GM12875 (cell line): ENCODE measurements around the gene SAMD4A.

Source experiments
- H3K4me3 ChIP-seq: one replicate; pipeline ENCODE4 v1.5.1; 2011; ENCODE audit warnings: low read depth, low read length, control low read depth
- CTCF ChIP-seq: IDR thresholded peaks from 2 replicates; pipeline ENCODE4 v1.5.1; 2011; ENCODE audit warnings: low read depth, mild to moderate bottlenecking, control low read depth, inconsistent platforms, low read length, moderate library complexity, borderline replicate concordance; ENCODE audit not compliant: insufficient read depth

The SAMD4A gene

DNA sequence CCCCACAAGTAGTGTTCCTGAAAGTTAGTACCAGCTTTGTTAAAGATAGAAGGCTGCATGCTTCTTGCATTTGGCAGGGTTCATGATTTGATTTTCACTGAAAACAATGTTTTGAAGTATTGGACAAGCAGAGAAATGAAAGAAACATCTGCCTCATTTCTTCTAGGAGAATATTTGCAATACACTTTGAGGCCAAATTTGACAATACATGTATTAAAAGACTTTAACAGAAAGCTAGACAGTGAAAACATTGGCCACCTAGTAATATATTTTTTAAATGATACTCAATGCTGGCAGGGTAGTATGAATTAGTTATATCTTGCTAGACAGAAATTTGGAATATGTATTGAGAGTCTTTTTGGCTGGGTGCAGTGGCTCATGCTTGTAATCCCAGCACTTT lies 267.2 kb downstream of the SAMD4A start:
- no peak overlapping the region for H3K4me3 ChIP-seq
- no peak for TF ChIP-seq CTCF

- TF ChIP-seq CTCF: no peak
- H3K4me3 ChIP-seq: no peak overlapping the region
Observed at GRCh38 chr14:54834727-54835126, 267.8 kb downstream of the SAMD4A start.

- TF ChIP-seq CTCF: no peak
- no peak overlapping the region for H3K4me3 ChIP-seq
Observed at GRCh38 chr14:54836231-54836630, 269.3 kb downstream of the SAMD4A start.

DNA sequence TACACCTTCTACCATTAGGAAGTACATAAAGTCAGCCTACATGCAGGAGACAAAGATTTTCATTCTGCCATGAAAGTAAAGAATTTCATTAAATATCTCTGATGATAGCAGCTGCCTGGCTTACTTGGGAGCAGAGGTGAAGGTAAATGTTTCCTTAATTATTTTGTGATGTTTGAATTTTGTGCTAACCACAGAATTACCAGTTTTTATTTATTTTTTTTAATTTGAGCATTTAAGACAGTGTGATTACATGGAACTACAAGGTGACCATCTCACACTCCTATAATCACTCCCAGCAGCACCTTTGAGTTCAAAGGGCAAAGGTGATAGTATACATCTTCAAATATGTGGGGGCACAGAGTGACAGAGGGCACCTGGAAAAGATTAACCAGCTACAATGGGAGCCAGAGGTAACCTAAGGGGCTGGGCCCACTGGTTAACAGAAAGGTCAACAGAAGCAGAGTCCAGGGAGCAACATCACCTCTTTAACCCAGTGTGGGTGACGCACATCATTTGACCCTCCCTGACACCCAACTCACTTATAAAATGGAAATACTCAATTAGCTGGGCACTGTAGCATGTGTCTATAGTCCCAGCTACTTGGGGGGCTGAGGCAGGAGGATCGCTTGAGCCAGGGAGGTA lies 270.7 kb downstream of the SAMD4A start:
- H3K4me3 ChIP-seq: no peak overlapping the region
- TF ChIP-seq CTCF: no peak

DNA sequence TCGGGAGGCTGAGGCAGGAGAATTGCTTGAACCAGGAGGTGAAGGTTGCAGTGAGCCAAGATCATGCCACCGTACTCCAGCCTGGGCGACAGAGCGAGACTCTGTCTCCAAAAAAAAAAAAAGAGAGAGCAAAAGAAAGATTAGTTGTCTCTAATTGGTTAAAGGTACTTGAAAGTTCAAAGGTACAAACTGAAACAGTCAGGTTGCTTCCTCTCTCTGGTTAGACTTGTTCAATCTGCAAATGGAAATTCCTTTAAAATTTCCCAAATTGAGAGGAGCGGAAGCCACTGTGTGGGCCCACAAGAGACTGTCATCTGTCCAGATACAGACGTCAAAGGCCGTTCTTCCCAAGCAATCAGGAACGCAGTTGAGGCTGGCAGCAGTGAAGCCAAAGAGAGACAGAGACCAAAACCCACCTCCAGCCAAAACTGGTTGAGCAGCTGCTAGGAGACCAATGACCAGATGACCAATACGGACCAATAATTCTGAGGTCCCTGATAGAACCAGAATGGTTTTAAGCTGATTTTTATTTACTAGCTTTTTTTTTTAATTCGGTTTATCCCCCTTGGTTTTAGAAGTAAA lies 272.1 kb downstream of the SAMD4A start:
- H3K4me3 ChIP-seq: no peak overlapping the region
- TF ChIP-seq CTCF: no peak

DNA sequence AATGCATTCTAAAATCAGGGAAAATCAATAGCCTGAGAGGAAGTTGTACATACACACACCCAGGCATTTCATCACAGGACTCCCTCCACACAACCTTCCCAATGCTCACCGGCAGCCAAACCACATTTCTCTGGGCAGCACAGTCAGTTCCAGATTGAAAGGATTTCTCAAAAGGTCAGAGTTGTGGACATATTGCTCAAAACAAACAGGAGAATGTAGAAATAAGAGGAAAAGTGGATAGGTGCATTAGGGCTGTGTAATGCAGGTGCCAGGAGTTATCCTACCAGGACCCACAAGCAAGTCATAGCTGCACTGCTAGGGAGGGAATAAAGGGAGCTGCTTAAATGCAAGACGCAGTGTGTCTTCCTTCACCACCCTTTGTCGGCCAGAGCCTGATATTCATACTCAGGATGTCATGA lies 272.8 kb downstream of the SAMD4A start:
- no peak for TF ChIP-seq CTCF

GRCh38 chr14:54840336-54840735 lies 273.4 kb downstream of the SAMD4A start:
- H3K4me3 ChIP-seq: no peak overlapping the region
- no peak for TF ChIP-seq CTCF

More for the DNA sequence above, 272.8 kb downstream of the SAMD4A start:
- H3K4me3 ChIP-seq: no peak overlapping the region
